ENCODE data around the gene MRGPRD.

The MRGPRD gene

DNA sequence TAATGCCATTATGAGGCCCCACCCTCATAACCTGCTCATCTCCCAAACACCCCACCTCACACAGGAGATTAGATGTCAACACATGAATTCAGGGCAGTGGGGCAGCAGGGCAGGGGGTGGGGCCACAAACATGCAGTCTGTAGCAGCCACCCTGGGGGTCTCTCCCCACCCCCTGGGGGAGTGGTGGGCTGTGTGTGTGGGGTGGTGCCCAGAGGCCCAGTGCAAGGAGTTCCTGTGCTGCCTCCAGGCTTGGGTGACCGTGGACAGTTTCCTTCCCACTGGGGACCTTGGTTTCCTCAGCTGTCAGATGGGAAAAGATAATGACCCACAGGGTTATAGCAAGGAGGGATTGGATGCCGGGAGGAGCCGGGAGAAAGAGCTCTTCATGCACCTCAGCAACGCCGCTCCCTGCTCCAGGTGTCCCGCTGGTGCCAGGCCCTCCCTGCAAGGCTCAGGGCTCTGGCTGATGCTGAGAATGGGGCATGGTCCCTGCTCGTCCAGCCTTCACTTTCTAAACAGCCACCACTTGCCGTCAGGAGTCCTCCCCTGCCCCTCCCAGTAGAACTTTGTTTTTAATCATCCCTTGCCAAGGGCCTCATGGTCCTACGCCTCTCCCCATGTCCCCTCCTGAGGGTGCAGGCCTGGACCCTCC, 34.2 kb upstream of the MRGPRD start:
- DNase-seq (ENCODE audit: low read depth), result no peak
- H3K4me3 ChIP-seq (ENCODE audit: low read depth, low read length), result no peak overlapping the region
- TF ChIP-seq, protein P1, sequence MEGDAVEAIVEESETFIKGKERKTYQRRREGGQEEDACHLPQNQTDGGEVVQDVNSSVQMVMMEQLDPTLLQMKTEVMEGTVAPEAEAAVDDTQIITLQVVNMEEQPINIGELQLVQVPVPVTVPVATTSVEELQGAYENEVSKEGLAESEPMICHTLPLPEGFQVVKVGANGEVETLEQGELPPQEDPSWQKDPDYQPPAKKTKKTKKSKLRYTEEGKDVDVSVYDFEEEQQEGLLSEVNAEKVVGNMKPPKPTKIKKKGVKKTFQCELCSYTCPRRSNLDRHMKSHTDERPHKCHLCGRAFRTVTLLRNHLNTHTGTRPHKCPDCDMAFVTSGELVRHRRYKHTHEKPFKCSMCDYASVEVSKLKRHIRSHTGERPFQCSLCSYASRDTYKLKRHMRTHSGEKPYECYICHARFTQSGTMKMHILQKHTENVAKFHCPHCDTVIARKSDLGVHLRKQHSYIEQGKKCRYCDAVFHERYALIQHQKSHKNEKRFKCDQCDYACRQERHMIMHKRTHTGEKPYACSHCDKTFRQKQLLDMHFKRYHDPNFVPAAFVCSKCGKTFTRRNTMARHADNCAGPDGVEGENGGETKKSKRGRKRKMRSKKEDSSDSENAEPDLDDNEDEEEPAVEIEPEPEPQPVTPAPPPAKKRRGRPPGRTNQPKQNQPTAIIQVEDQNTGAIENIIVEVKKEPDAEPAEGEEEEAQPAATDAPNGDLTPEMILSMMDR (IDR thresholded peaks at IDR 0.05; ENCODE audit: insufficient read depth, low read depth, low read length, missing control alignments), result no peak

DNA sequence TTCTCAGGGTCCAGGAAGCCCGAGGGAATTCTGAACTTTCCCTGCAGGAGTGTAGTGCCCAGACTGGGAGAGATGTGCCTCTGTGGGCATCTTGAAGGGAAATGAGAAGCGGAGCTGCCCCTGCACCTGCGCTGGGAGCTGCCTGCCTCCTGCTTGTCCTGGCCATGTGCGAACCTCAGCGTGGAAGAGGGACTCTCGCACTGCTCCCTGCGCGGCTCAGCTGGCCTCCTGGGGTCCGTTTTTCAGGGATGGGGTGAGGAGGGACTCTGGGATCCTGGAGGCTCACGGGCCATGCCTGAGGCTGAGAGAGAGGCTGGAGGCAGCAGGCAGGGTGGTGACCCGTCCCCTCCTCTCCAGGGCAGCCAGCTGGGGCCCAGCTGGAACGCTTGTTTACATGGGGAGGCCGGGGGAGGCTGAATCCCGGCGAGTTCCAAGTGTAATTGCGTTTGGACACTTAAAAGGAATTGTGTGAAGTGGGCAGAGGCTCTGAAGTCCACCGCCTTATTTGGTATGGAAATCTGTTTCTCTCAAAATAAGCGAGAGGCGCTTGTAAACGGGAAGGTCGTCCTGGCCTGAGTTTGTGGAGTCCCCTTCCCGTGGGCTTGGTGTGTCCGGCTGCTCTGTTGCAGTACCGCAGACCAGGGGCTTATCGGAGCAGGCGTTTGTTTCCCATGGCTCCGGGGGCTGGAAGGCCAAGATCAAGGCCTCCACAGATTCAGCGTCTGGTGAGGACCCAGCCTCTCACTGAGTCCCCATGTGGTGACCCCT, 33.5 kb upstream of the MRGPRD start:
- H3K4me3 ChIP-seq (ENCODE audit: low read depth, low read length), result no peak overlapping the region
- TF ChIP-seq, protein P1 (IDR thresholded peaks at IDR 0.05; ENCODE audit: insufficient read depth, low read depth, low read length, missing control alignments), result no peak
- no peak for DNase-seq (ENCODE audit: low read depth)

DNA sequence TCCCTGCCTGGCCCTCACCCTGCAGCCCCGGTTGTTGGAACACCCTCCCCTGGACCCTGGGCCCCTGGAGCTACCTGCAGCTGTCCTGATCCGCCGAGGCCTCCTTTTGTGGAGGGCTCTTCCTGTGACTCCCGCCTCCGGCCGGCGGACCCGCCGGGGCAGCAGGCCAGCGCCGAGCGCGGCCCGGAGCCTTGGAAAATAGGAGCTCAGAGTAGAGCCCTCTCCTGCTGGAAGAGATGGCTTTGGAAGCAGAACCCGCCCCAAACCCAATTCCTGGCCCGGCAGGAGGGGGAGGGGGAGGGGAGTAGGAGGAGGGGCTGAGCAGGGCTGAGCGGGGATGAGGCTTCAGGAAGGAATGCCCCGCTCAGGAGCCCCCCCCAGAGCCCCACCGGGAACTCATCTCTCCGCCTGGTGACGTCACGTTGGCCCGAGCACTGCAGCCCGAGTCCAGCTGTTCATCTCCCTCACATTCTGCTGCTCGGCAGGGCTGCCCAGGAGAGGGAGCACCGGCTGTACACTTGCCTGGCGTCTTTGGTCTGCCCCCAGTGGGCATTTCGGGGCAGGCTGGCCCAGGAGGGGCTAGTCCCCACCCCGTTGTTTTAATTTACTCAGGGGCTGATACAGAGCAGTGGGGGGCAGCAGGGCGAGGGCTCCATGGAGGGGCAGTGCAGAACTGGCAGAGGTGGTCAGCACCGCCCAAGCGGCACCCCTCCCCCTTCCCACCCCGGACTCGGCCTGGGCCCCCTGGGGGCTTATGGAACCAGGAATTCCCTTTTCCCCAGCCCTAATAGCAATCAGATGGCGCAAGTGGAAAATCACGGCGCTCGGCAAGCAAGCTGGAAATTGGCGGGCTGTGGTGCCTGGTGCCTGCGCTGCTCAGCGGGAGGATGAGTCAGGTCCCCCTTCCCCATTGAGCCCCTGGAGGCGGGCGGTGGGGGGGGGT, 32.5 kb upstream of the MRGPRD start, which contains the start of gene MRGPRF:
MRGPRF (minus strand) TSS at position 238 of the 943 bp plus-strand sequence. CDS start 3,345 bp downstream, outside the sequence.
- no peak within 1 kb of the TSS for H3K4me3 ChIP-seq (ENCODE audit: low read depth, low read length)
- DNase-seq (ENCODE audit: low read depth), result no peak
- TF ChIP-seq, protein P1 (IDR thresholded peaks at IDR 0.05; ENCODE audit: insufficient read depth, low read depth, low read length, missing control alignments), result no peak

DNA sequence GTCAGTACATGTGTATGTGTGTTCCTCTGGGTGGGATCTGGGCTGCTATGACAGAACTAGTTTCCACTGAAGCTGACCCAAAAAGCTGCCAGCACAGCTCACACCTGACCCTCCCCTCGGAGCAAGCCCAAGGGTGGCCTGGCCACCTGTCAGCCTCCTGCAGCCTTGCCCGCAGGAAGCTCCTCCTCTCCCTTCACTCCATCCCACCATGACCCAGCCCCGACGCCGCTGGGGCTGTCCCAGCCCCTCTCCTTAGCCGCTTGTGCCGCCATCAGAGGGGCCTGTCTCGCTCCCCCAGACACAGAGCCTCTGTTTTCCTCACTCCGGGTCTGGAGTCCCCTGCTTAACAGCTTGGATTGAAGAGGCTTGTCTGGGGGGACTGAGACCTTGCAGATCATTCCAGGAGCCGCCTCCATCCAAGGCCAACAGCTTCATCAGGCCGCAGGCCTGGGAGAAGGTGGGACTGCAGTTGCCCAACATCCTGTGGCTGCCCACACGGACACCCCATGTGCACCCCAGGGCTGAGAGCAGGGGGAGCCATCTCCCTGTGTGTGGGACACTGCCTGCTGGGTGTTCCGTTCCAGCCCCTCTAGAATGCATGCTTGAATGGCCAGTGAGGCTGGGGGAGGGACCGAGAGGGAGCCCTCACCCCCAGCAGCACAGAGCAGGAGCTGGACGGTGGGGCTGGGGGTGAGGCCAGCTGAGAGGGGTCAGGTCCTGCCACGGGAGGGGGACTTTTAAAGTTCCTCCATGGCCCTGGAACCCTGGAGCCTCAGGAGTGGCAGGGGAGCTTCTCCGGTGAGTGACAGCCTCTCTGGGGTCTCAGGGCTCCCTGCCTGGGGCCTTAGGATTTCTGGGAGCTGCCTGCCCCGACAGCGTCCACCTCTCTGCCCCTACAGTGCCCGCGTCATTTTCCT, 31.6 kb upstream of the MRGPRD start:
- DNase-seq (ENCODE audit: low read depth), result no peak
- no peak overlapping the region for H3K4me3 ChIP-seq (ENCODE audit: low read depth, low read length)
- TF ChIP-seq, protein P1 (IDR thresholded peaks at IDR 0.05; ENCODE audit: insufficient read depth, low read depth, low read length, missing control alignments), result no peak

DNA sequence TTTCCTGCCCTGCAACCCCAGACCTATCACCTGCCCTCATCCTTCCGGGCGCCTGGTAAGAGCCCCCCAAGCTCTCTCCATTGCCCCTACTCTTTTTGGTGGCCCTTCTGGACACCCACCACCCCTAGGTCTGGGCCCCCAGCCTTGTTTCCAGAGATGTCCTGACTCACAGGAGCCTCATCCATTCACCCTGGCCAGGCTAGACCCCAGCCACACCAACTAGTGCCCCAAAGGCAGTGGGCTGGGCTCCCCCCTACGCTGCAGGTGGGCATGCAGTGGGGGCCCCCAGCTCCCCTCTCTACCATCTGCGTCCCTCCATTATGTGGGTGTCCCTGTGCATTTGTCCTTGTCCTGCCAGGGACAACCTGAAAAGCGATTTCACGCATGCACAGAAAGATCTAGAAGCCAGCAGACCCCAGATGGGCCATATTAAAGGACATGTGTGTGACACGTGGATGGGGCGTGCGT, 30.9 kb upstream of the MRGPRD start:
- TF ChIP-seq, protein P1 (IDR thresholded peaks at IDR 0.05; ENCODE audit: insufficient read depth, low read depth, low read length, missing control alignments), result no peak
- no peak overlapping the region for H3K4me3 ChIP-seq (ENCODE audit: low read depth, low read length)
- no peak for DNase-seq (ENCODE audit: low read depth)
